ENCODE results near the gene GPRIN3. TPM values are rescaled to one million over a fixed set of nuclear protein-coding genes. Genes with fewer than 3 reads are reported as not detected.

Gene GPRIN3
- total RNA-seq, 1 experiment from 2014 or later = 0.39 TPM

GRCh38 chr4:89258506-89258905 is 49.1 kb downstream of the GPRIN3 start:
- intact Hi-C loops (cut with micrococcal nuclease) = loop anchor here (10.0 kb wide), 1 partner anchor 176 kb away; no protein-coding TSS in a partner anchor
- H3K27me3 ChIP-seq (ENCODE audit: insufficient read depth, low read length) = no peaks in the 10 kb centered on the region
- TF ChIP-seq EZH2 (IDR thresholded peaks at IDR 0.05) (no peak), ZNF274 (IDR thresholded peaks at IDR 0.05; ENCODE audit: low read depth, low read length) (no peak), JUND (IDR thresholded peaks at IDR 0.05) (no peak), TCF7L2 (IDR thresholded peaks at IDR 0.05; ENCODE audit: borderline replicate concordance, extremely low read depth, insufficient read depth, insufficient read length) (no peak), YY1 (IDR thresholded peaks at IDR 0.05; ENCODE audit: extremely low read depth, insufficient replicate concordance, low read depth, low read length) (no peak), ATF3 (IDR thresholded peaks at IDR 0.05) (no peak), SIN3A (IDR thresholded peaks at IDR 0.05; ENCODE audit: low read depth) (no peak), CTCF (IDR thresholded peaks at IDR 0.05 in 2 of 3, conservative IDR thresholded peaks at IDR 0.05 in 1 of 3; ENCODE audit: borderline replicate concordance in 1 of 3, insufficient read depth in 1 of 3, low read depth in 2 of 3, low read length in 2 of 3) (no peak), SRF (IDR thresholded peaks at IDR 0.05; ENCODE audit: low read depth) (no peak)
- H3K79me2 ChIP-seq (ENCODE audit: insufficient read depth, low read length) = no peaks in the 10 kb centered on the region
- no peaks in the 10 kb centered on the region for H3K36me3 ChIP-seq (ENCODE audit: control insufficient read depth in 1 of 2, insufficient read depth in 2 of 2, low read length in 2 of 2)
- H3K9me3 ChIP-seq (ENCODE audit: control insufficient read depth in 1 of 2, insufficient read depth in 1 of 2, low read depth in 1 of 2, low read length in 2 of 2) = no peaks in the 10 kb centered on the region
- CTCF ChIA-PET = no interaction called here
- no peak for ATAC-seq
- BruUV-seq (replicated peaks) = no TSS peak
- no peak for DNase-seq (ENCODE audit: low read depth, low spot score)
- no peak overlapping the region for H2AFZ ChIP-seq (ENCODE audit: low read depth, low read length, poor library complexity, severe bottlenecking)
- H3K27ac ChIP-seq (ENCODE audit: low read depth, low read length) = no peak overlapping the region
- POLR2A ChIA-PET = interaction anchor here (0.9 kb wide), 1 partner anchor 24 kb away, joined by 3 read pairs; no protein-coding TSS in a partner anchor
- no peak overlapping the region for H3K4me3 ChIP-seq (replicated peaks in 1 of 2; ENCODE audit: low read depth in 1 of 2, low read length in 2 of 2)
- no peaks in the 10 kb centered on the region for H4K20me1 ChIP-seq (ENCODE audit: insufficient read depth)
- no peak overlapping the region for H3K4me2 ChIP-seq (ENCODE audit: low read length)
- RAD21 ChIA-PET (ENCODE audit: low non-redundant PET in 1 of 2, low total read pairs in 2 of 2, uncharacterized antibody in 2 of 2, unreplicated experiment in 2 of 2) = no interaction called here
- no peaks in the 10 kb centered on the region for H3K4me1 ChIP-seq (ENCODE audit: control insufficient read depth in 1 of 2, insufficient read depth in 2 of 2, low read length in 2 of 2)
- no peak overlapping the region for H3K9ac ChIP-seq (ENCODE audit: low read length)
- H3K9me2 ChIP-seq (ENCODE audit: insufficient read depth) = no peaks in the 10 kb centered on the region

Data from HCT116 (cell line).